ENCODE results near the gene KIF15. TPM values are rescaled to one million over a fixed set of nuclear protein-coding genes. Genes with fewer than 3 reads are reported as not detected.
"Not testable (repeated sequence)": the region's sequence is repeated elsewhere in the genome, so short reads cannot be mapped to it uniquely, and the experiment has no call there.

The KIF15 gene
- total RNA-seq, 4 donors from 2014 or later, result 0.44 to 1.7 (median 1.1) TPM

DNA sequence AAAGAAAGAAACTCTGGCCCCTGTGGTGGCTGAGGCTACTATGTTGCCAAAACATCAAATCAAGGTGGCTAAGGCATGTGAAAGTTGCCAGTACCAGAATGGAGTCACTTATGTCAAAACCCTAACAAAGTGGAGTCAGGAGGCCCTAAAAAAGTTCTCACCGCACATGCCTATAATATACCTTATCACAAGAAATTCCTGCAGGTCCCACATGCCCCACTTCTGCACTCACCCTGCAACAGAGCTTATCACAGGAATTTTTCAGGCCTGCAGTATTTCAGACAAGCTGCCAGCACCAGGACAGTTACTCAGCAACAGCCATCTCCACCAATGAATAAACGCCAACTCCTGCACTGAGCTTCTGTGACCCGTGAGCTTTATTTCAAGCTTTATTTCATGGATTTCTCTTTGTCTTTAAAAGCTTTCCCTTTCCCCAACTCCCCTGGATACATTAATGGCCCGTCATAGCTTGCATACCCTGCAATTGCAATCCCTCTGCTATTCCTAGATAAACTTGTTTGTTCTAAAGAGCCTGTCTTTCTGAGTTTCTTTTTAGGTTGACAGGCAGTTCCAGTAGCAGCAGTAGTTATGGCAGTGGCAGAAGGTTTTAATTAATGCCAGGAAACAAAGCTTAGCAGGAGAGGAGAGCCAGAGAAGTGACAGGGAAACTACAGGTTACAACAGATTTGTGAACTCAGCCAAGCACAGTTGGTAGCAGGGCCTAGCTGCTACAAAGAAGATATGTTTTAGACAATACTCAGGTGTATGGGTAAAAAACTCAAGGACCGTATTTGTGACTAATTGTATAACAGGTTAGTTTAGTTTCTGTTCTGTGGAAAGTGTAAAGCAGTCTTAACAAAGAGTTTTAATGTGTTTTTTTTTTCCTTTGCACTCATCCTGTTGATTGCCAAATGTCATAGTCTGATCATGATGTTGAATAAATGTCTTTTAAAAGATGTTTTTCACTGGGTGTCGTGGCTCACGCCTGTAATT, 84.2 kb downstream of the KIF15 start:
- ATAC-seq (ENCODE audit: low FRiP score), result peak; percentile 73
- TF ChIP-seq, protein P1, sequence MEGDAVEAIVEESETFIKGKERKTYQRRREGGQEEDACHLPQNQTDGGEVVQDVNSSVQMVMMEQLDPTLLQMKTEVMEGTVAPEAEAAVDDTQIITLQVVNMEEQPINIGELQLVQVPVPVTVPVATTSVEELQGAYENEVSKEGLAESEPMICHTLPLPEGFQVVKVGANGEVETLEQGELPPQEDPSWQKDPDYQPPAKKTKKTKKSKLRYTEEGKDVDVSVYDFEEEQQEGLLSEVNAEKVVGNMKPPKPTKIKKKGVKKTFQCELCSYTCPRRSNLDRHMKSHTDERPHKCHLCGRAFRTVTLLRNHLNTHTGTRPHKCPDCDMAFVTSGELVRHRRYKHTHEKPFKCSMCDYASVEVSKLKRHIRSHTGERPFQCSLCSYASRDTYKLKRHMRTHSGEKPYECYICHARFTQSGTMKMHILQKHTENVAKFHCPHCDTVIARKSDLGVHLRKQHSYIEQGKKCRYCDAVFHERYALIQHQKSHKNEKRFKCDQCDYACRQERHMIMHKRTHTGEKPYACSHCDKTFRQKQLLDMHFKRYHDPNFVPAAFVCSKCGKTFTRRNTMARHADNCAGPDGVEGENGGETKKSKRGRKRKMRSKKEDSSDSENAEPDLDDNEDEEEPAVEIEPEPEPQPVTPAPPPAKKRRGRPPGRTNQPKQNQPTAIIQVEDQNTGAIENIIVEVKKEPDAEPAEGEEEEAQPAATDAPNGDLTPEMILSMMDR (IDR thresholded peaks at IDR 0.05), result no peak
- no peak for DNase-seq (ENCODE audit: low spot score)

DNA sequence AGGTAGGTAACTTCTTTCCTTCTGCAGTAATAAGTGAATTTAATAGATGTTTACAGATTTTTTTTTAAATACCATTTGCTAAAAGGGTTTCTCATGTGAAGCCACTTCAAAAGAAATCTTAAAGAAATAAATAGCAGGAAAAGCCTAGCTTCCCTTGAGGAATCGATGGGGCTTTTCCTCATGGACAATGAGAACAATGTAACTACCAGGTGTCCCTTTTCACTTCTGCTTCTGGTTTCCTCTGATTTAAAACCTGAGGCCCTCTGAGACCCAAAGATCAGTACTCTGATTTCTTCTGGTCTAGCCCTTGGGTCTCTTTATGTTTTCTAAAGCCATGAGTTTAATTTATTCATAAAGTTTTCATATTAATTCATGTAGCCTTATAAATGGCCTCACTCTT, 87.0 kb downstream of the KIF15 start:
- ATAC-seq (ENCODE audit: low FRiP score) (no peak), DNase-seq (ENCODE audit: low spot score) (no peak)
- TF ChIP-seq, protein P1 (IDR thresholded peaks at IDR 0.05), result no peak

DNA sequence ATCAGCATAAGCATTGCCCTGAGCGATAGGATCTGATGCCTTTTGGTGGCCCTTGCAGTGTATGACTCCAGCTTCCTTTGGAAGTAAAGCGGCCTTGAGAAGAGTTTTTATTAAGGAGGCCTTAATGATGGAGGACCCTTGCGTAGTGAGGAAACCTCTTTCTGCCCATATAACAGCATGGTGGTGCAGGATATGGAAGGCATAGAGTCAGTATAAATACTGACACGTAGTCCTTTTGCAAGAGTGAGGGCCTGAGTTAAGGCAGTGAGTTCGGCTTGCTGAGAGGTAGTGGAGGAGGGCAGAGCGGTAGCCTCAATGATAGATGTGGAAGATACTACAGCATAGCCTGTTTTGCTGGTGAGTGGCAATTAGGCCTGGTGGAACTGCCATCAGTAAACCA, 95.1 kb downstream of the KIF15 start:
- DNase-seq (ENCODE audit: low spot score); ATAC-seq (ENCODE audit: low FRiP score): not testable (repeated sequence)

DNA sequence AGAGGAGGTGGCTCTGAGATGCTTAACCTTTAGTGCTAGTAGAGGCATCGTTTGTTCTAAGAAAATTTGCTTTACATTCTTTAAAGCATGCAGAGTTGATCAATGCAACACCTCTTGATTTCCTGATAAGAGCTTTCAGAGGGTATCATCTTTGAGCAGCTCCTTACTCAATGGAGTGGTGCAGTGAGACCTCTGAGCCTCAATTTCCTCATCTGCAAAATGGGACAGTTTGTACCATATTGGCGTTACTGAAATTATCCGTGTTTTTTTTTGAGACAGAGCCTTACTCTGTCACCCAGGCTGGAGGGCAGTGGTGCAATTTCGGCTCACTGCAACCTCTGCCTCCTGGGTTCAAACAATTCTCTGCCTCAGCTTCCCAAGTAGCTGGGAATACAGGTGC, 98.5 kb downstream of the KIF15 start:
- ATAC-seq (ENCODE audit: low FRiP score) (no peak), DNase-seq (ENCODE audit: low spot score) (no peak)
- TF ChIP-seq, protein P1 (IDR thresholded peaks at IDR 0.05), result no peak

DNA sequence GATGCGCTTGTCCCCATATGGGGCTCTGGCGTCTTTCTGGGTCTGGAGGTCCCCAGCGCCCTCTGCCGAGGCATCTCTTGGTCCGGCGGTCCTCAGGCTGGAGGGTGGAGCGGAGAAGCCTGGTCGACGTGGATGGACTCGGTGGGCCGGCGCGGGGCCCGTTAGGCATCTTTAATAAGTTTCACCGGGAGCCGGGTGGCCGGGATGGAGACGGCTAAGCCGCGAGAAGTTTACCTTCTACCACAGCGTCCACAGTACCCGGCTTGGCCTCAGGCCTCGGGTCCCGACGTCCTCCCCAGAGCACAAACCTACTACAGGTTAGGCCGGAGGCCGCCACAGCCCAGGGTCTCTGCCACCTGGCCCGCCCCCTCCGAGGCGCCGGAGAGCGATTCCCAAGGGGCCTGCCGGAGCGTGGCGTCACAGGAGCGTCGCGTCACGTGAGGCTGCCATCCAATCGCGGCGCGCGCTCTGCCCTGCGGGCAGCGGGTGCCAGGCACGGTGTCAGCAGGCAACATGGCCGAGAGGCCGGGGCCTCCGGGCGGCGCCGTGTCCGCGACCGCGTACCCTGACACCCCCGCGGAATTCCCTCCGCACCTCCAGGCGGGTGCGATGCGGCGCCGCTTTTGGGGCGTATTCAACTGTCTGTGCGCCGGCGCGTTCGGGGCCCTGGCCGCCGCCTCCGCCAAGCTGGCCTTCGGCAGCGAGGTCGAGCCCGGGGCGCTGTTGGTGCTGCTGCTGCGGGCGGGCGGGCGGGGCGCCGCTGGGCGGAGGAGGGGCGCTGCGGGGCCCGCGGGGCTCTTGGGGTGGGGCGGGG, 100.0 kb downstream of the KIF15 start, which contains the start of gene TMEM42:
TSS of gene TMEM42 (plus strand) at position 501 of the 814 bp plus-strand sequence. CDS start at position 514, 13 bp downstream.
- DNase-seq (ENCODE audit: low spot score) (peak; percentile 77), ATAC-seq (ENCODE audit: low FRiP score) (peak; percentile 97)
- TF ChIP-seq, protein P1 (IDR thresholded peaks at IDR 0.05), result no peak

DNA sequence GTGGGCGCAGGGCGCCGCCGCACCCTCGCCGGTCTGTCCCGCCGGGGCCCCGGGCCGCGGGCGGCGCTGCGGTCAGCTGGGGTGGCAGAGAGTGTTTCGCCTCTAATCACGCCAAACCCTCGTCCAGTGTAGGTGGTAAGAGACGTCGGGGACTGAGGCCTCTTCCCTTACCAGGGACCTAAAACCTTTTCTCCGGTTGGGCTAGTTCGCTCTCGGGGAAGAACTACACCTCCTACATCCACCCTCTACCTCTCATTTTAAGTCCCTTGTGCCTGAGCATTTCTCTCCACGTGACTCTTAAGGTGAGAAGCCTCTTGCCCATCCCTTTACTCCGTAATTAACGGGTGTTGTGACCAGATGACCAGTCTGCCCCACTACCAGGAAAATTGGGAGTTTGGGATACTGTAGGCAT, 100.6 kb downstream of the KIF15 start:
- DNase-seq (ENCODE audit: low spot score), result no peak
- TF ChIP-seq, protein P1 (IDR thresholded peaks at IDR 0.05), result no peak
- peak; percentile 49 for ATAC-seq (ENCODE audit: low FRiP score)
